ENCODE data around the gene PAX6. TPM values are rescaled to one million over a fixed set of nuclear protein-coding genes. Genes with fewer than 3 reads are reported as not detected.

The PAX6 gene
- total and polyA plus RNA-seq, 9 of the 15 experiments (the other 6 are each of a cell fraction or from before 2014, with no cell fraction given) = 1.5 to 10.9 (median 5.3) TPM

DNA sequence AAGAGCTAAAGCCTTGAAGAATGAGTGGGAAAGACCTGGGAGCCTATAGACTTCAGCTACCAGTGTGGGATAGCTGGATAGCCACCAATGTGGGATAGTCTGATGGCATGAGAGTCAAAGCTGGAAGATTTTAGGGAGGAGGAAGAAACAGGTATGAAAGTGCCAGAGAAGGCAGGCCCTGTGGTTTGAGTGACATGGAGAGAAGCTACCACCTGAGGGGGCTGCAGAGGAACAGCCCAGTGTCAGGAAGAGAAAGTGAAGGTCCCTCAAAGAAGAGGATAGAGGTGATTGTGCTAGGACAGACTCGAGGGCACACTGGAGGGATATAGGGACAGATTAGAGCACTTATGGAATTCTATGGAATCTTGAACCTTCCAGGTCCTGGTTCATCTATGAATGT lies 23.1 kb upstream of the PAX6 start:
- no peak for TF ChIP-seq ERF (CRISPR knock-in tag; IDR thresholded peaks at IDR 0.05)
- TF ChIP-seq RBM15 (IDR thresholded peaks at IDR 0.05; ENCODE audit: insufficient read depth, low read length) = no peak
- TF ChIP-seq, protein P1, sequence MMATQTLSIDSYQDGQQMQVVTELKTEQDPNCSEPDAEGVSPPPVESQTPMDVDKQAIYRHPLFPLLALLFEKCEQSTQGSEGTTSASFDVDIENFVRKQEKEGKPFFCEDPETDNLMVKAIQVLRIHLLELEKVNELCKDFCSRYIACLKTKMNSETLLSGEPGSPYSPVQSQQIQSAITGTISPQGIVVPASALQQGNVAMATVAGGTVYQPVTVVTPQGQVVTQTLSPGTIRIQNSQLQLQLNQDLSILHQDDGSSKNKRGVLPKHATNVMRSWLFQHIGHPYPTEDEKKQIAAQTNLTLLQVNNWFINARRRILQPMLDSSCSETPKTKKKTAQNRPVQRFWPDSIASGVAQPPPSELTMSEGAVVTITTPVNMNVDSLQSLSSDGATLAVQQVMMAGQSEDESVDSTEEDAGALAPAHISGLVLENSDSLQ (IDR thresholded peaks at IDR 0.05) = peak; percentile 72
- no peak for TF ChIP-seq ETS2 (tag; IDR thresholded peaks at IDR 0.05; ENCODE audit: borderline replicate concordance, poor library complexity, severe bottlenecking)
- TF ChIP-seq SMAD1 (IDR thresholded peaks at IDR 0.05; ENCODE audit: low read depth, low read length, partially characterized antibody) = no peak
- TF ChIP-seq, protein P2, sequence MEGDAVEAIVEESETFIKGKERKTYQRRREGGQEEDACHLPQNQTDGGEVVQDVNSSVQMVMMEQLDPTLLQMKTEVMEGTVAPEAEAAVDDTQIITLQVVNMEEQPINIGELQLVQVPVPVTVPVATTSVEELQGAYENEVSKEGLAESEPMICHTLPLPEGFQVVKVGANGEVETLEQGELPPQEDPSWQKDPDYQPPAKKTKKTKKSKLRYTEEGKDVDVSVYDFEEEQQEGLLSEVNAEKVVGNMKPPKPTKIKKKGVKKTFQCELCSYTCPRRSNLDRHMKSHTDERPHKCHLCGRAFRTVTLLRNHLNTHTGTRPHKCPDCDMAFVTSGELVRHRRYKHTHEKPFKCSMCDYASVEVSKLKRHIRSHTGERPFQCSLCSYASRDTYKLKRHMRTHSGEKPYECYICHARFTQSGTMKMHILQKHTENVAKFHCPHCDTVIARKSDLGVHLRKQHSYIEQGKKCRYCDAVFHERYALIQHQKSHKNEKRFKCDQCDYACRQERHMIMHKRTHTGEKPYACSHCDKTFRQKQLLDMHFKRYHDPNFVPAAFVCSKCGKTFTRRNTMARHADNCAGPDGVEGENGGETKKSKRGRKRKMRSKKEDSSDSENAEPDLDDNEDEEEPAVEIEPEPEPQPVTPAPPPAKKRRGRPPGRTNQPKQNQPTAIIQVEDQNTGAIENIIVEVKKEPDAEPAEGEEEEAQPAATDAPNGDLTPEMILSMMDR (IDR thresholded peaks at IDR 0.05 in 2 of 3, conservative IDR thresholded peaks at IDR 0.05 in 1 of 3; ENCODE audit: insufficient read depth in 2 of 3, low read depth in 1 of 3, low read length in 3 of 3) = 0 out of 6 replicates have a peak, but pooled peaks of 2 of the 3 experiments have one; percentile 10 to 19
- TF ChIP-seq, protein P3, sequence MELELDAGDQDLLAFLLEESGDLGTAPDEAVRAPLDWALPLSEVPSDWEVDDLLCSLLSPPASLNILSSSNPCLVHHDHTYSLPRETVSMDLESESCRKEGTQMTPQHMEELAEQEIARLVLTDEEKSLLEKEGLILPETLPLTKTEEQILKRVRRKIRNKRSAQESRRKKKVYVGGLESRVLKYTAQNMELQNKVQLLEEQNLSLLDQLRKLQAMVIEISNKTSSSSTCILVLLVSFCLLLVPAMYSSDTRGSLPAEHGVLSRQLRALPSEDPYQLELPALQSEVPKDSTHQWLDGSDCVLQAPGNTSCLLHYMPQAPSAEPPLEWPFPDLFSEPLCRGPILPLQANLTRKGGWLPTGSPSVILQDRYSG (tag; conservative IDR thresholded peaks at IDR 0.05; ENCODE audit: low read depth) = no peak
- no TSS peak for BruUV-seq (replicated peaks)
- ATAC-seq (peak; percentile 65; the same call in 2 of the 3 replicates), FAIRE-seq (no peak), DNase-seq (ENCODE audit: extremely low read depth in 1 of 4, low spot score in 3 of 4) (no peak)
- ChIA-PET CTCF (ENCODE audit: low intra/inter-chr PET ratio) (no interaction called here), POLR2A (interaction anchor here (0.6 to 0.9 kb wide), 3 partner anchors 15 to 29 kb away, joined by 3 to 4 read pairs (median 3); no protein-coding TSS in a partner anchor)
- in situ Hi-C loops (cut with MboI) = no loop called here
- Histone ChIP-seq H3K79me2 (ENCODE audit: control insufficient read depth, insufficient read depth, low read length) (no peaks in the 10 kb centered on the region), H3K4me2 (ENCODE audit: insufficient read depth, low read length) (no peak overlapping the region), H4K20me1 (replicated peaks; ENCODE audit: control insufficient read depth, insufficient read depth, low read length) (no peaks in the 10 kb centered on the region), H2AFZ (ENCODE audit: low read depth, low read length) (no peak overlapping the region), H3K4me3 (no peak overlapping the region), H3K9me1 (ENCODE audit: control insufficient read depth, insufficient read depth, low read length) (no peaks in the 10 kb centered on the region), H3K27me3 (ENCODE audit: control insufficient read depth in 2 of 2, insufficient read depth in 2 of 2, low read length in 2 of 2) (peaks cover 3 to 7% of the 10 kb centered on the region in 2 experiments; a peak in 3 of 5 replicates), H3K9ac (ENCODE audit: insufficient read depth in 1 of 2, low read depth in 2 of 2, low read length in 2 of 2) (no peak overlapping the region), H3K9me3 (replicated peaks; ENCODE audit: control insufficient read depth, insufficient read depth, low read depth, low read length) (no peaks in the 10 kb centered on the region), H3K27ac (ENCODE audit: extremely low read depth, low read depth, low read length) (no peak overlapping the region), H3K4me1 (replicated peaks in 1 of 2; ENCODE audit: control insufficient read depth in 2 of 2, insufficient read depth in 2 of 2, low read length in 2 of 2) (no peaks in the 10 kb centered on the region), H3K36me3 (ENCODE audit: control insufficient read depth, insufficient read depth, low read length) (no peaks in the 10 kb centered on the region)
- intact Hi-C loops (cut with micrococcal nuclease) = no loop called here
- WGBS (ENCODE audit: insufficient coverage, low coverage, missing lambda C conversion rate) = 0% methylated on average over 1 of the region's 1 CpG

Data from K562 (cell line).